ENCODE data around the gene HS3ST2. TPM values are rescaled to one million over a fixed set of nuclear protein-coding genes. Genes with fewer than 3 reads are reported as not detected.

The HS3ST2 gene
- 11.8 TPM for total RNA-seq

GRCh38 chr16:22813948-22814710 lies at the start of gene HS3ST2:
HS3ST2 (plus strand) TSS chr16:22814162; CDS start chr16:22814611, 449 bp downstream.
- no peaks in the 10 kb centered on the region for H3K36me3 ChIP-seq
- peak within 1 kb of the TSS; percentile 35 to 39 for H3K4me3 ChIP-seq
- no peak for TF ChIP-seq POLR2AphosphoS5 (IDR thresholded peaks at IDR 0.05; ENCODE audit: insufficient read depth in 1 of 2, low read depth in 1 of 2)
- no peak for TF ChIP-seq CTCF (IDR thresholded peaks at IDR 0.05)
- TF ChIP-seq POLR2A (IDR thresholded peaks at IDR 0.05): no peak
- H3K27ac ChIP-seq: no peak within 1 kb of the TSS
- DNase-seq (ENCODE audit: extremely low spot score in 2 of 2): no peak
- no peaks in the 10 kb centered on the region for H3K9me3 ChIP-seq
- peaks cover 17% of the 10 kb centered on the region for H3K4me1 ChIP-seq
- intact Hi-C loops (cut with DNase I): no loop called here
- H3K27me3 ChIP-seq: peaks cover 5% of the 10 kb centered on the region

GRCh38 chr16:22764662-22765327 lies 49.2 kb upstream of the HS3ST2 start:
- Histone ChIP-seq H3K9me3 (no peaks in the 10 kb centered on the region), H3K27me3 (no peaks in the 10 kb centered on the region), H3K27ac (no peak overlapping the region), H3K36me3 (no peaks in the 10 kb centered on the region), H3K4me1 (no peaks in the 10 kb centered on the region), H3K4me3 (no peak overlapping the region)
- intact Hi-C loops (cut with DNase I): no loop called here
- TF ChIP-seq POLR2A (IDR thresholded peaks at IDR 0.05) (no peak), CTCF (IDR thresholded peaks at IDR 0.05) (no peak), POLR2AphosphoS5 (IDR thresholded peaks at IDR 0.05; ENCODE audit: insufficient read depth in 1 of 2, low read depth in 1 of 2) (no peak)
- peak in 1 of 2 donors; percentile 1 for DNase-seq (ENCODE audit: extremely low spot score in 2 of 2)

GRCh38 chr16:22765479-22765878 lies 48.5 kb upstream of the HS3ST2 start:
- intact Hi-C loops (cut with DNase I): no loop called here
- Histone ChIP-seq H3K4me3 (no peak overlapping the region), H3K9me3 (no peaks in the 10 kb centered on the region), H3K27me3 (no peaks in the 10 kb centered on the region), H3K4me1 (no peaks in the 10 kb centered on the region), H3K36me3 (no peaks in the 10 kb centered on the region), H3K27ac (no peak overlapping the region)
- no peak for TF ChIP-seq POLR2AphosphoS5 (IDR thresholded peaks at IDR 0.05; ENCODE audit: insufficient read depth in 1 of 2, low read depth in 1 of 2)
- TF ChIP-seq POLR2A (IDR thresholded peaks at IDR 0.05): no peak
- TF ChIP-seq CTCF (IDR thresholded peaks at IDR 0.05): no peak
- no peak for DNase-seq (ENCODE audit: extremely low spot score in 2 of 2)

- Histone ChIP-seq H3K27me3 (no peaks in the 10 kb centered on the region), H3K36me3 (no peaks in the 10 kb centered on the region), H3K9me3 (no peaks in the 10 kb centered on the region), H3K4me1 (no peaks in the 10 kb centered on the region), H3K4me3 (no peak overlapping the region), H3K27ac (no peak overlapping the region)
- intact Hi-C loops (cut with DNase I): no loop called here
- DNase-seq (ENCODE audit: extremely low spot score in 2 of 2): no peak
- no peak for TF ChIP-seq POLR2AphosphoS5 (IDR thresholded peaks at IDR 0.05; ENCODE audit: insufficient read depth in 1 of 2, low read depth in 1 of 2)
- TF ChIP-seq CTCF (IDR thresholded peaks at IDR 0.05): no peak
- TF ChIP-seq POLR2A (IDR thresholded peaks at IDR 0.05): no peak
These were observed 43.1 kb upstream of the HS3ST2 start for GRCh38 chr16:22770866-22771265.

GRCh38 chr16:22771551-22771950 lies 42.4 kb upstream of the HS3ST2 start:
- Histone ChIP-seq H3K27ac (no peak overlapping the region), H3K27me3 (no peaks in the 10 kb centered on the region), H3K4me1 (no peaks in the 10 kb centered on the region), H3K36me3 (no peaks in the 10 kb centered on the region), H3K9me3 (no peaks in the 10 kb centered on the region), H3K4me3 (no peak overlapping the region)
- intact Hi-C loops (cut with DNase I): no loop called here
- no peak for DNase-seq (ENCODE audit: extremely low spot score in 2 of 2)
- TF ChIP-seq POLR2AphosphoS5 (IDR thresholded peaks at IDR 0.05; ENCODE audit: insufficient read depth in 1 of 2, low read depth in 1 of 2) (no peak), CTCF (IDR thresholded peaks at IDR 0.05) (no peak), POLR2A (IDR thresholded peaks at IDR 0.05) (no peak)

All from vagina (tissue), 2 donors.